ENCODE measurements around the gene A3GALT2.

A3GALT2 gene

GRCh38 chr1:33270379-33270778 lies 50.5 kb downstream of the A3GALT2 start:
- peaks cover 3 to 30% (median 12%) of the 10 kb centered on the region in 5 donors for H3K36me3 ChIP-seq (ENCODE audit: control insufficient read depth in 5 of 5, insufficient read depth in 5 of 5, low read length in 5 of 5)

DNA sequence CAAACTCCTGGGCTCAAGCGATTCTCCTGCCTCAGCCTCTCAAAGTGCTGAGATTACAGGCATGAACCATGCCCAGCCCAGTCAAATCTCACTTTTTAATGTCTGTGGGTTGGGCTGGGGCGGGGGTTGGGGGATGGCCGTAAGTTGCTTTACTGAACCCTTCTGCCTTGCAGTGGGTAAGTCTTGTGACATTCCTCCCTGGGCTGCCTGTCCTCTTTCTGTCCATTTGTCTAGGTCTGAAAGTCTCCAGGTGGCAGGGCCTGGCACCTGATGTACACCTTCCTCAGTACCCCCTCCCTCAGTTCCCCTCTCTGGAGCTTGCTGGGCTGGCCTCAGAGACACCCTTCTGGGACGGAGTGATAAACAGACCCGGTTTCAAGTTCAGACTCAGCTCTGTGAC lies 51.3 kb downstream of the A3GALT2 start:
- H3K27ac ChIP-seq (ENCODE audit: low read depth, low read length) = no peak overlapping the region
- peaks cover 2 to 46% (median 31%) of the 10 kb centered on the region in 5 donors for H3K4me1 ChIP-seq (ENCODE audit: control insufficient read depth in 5 of 5, insufficient read depth in 5 of 5, low read length in 5 of 5)
- H3K36me3 ChIP-seq (ENCODE audit: control insufficient read depth in 5 of 5, insufficient read depth in 5 of 5, low read length in 5 of 5) = peaks cover 3 to 27% (median 12%) of the 10 kb centered on the region in 5 donors
- H3K27me3 ChIP-seq (ENCODE audit: control insufficient read depth in 5 of 5, insufficient read depth in 4 of 5, low read length in 5 of 5) = no peaks in the 10 kb centered on the region
- no peaks in the 10 kb centered on the region for H3K9me3 ChIP-seq (ENCODE audit: control insufficient read depth in 5 of 5, low read length in 5 of 5)
- H3K4me3 ChIP-seq (ENCODE audit: low read depth in 1 of 5, low read length in 5 of 5) = no peak overlapping the region
- H3K9ac ChIP-seq (ENCODE audit: low read length in 5 of 5) = no peak overlapping the region

More at GRCh38 chr1:33270379-33270778, 50.5 kb downstream of the A3GALT2 start:
- no peak overlapping the region for H3K9ac ChIP-seq (ENCODE audit: low read length in 5 of 5)
- no peaks in the 10 kb centered on the region for H3K9me3 ChIP-seq (ENCODE audit: control insufficient read depth in 5 of 5, low read length in 5 of 5)
- H3K4me3 ChIP-seq (ENCODE audit: low read depth in 1 of 5, low read length in 5 of 5) = no peak overlapping the region
- no peaks in the 10 kb centered on the region for H3K27me3 ChIP-seq (ENCODE audit: control insufficient read depth in 5 of 5, insufficient read depth in 4 of 5, low read length in 5 of 5)
- peaks cover 2 to 39% (median 25%) of the 10 kb centered on the region in 5 donors for H3K4me1 ChIP-seq (ENCODE audit: control insufficient read depth in 5 of 5, insufficient read depth in 5 of 5, low read length in 5 of 5)
- no peak overlapping the region for H3K27ac ChIP-seq (ENCODE audit: low read depth, low read length)

GRCh38 chr1:33268927-33269610 lies 51.8 kb downstream of the A3GALT2 start:
- peaks cover 2 to 50% (median 36%) of the 10 kb centered on the region in 5 donors for H3K4me1 ChIP-seq (ENCODE audit: control insufficient read depth in 5 of 5, insufficient read depth in 5 of 5, low read length in 5 of 5)
- no peak overlapping the region for H3K9ac ChIP-seq (ENCODE audit: low read length in 5 of 5)
- H3K27me3 ChIP-seq (ENCODE audit: control insufficient read depth in 5 of 5, insufficient read depth in 4 of 5, low read length in 5 of 5) = no peaks in the 10 kb centered on the region
- H3K9me3 ChIP-seq (ENCODE audit: control insufficient read depth in 5 of 5, low read length in 5 of 5) = no peaks in the 10 kb centered on the region
- peaks cover 3 to 27% (median 12%) of the 10 kb centered on the region in 5 donors for H3K36me3 ChIP-seq (ENCODE audit: control insufficient read depth in 5 of 5, insufficient read depth in 5 of 5, low read length in 5 of 5)
- no peak overlapping the region for H3K27ac ChIP-seq (ENCODE audit: low read depth, low read length)
- no peak overlapping the region for H3K4me3 ChIP-seq (ENCODE audit: low read depth in 1 of 5, low read length in 5 of 5)

DNA sequence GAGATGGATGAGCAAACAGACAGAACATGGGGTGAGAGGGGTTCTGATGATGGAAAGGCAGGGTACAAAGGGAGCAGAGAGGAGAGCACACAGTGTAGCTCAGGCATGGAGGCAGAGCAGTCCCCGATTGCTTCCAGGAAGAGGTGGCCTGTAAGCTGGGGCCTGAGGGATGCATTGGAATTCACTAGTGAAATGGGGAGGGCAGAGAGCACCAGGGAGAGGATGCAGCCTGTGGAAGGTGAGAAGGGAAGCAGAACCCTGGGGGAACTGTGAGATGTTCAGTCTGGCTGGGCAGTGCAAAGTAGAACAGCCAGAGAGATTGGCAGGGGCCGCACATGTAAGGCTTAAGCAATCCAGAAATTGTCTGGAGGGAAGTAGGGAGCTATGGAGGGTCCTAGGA lies 52.4 kb downstream of the A3GALT2 start:
- no peak overlapping the region for H3K4me3 ChIP-seq (ENCODE audit: low read depth in 1 of 5, low read length in 5 of 5)
- H3K4me1 ChIP-seq (ENCODE audit: control insufficient read depth in 5 of 5, insufficient read depth in 5 of 5, low read length in 5 of 5) = peaks cover 2 to 52% (median 41%) of the 10 kb centered on the region in 5 donors
- peaks cover 3 to 26% (median 12%) of the 10 kb centered on the region in 5 donors for H3K36me3 ChIP-seq (ENCODE audit: control insufficient read depth in 5 of 5, insufficient read depth in 5 of 5, low read length in 5 of 5)
- H3K9me3 ChIP-seq (ENCODE audit: control insufficient read depth in 5 of 5, low read length in 5 of 5) = no peaks in the 10 kb centered on the region
- H3K27me3 ChIP-seq (ENCODE audit: control insufficient read depth in 5 of 5, insufficient read depth in 4 of 5, low read length in 5 of 5) = no peaks in the 10 kb centered on the region
- peak overlapping the region in 1 of 5 donors; percentile 60 for H3K9ac ChIP-seq (ENCODE audit: low read length in 5 of 5)
- no peak overlapping the region for H3K27ac ChIP-seq (ENCODE audit: low read depth, low read length)

DNA sequence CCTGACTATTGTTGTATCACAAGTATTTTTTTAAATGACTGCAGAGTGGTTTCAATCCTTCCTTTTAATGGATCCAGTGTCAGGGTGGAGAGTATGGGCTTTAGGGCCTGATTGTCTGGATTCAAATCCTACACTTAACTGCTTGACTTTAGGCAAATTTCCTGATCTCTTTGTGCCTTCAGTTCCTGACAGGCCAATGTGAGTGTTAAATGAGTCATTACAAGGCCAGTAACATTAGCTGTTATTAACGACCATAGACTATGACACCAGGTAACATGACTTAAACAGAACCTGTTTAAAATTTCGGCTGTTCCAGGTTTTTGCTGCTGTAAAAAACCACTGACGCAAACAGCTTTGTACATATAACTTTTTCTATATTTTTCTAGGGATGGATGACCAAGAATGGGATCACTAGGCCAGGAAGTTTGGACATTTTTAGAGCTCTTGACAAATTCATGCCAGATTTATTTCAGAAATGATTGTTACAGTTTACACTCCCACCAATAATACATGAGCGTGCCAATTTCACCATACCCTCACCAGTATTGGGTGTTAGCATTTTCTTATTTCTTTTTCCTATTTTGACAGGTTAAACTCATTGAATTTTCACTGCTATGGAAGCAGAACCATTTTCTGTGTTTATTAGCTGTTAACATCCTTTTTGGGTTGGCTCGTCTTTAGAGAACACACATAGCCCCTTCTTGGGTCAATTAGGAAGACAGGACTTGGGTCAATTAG lies 53.3 kb downstream of the A3GALT2 start:
- H3K4me3 ChIP-seq (ENCODE audit: low read depth in 1 of 5, low read length in 5 of 5) = no peak overlapping the region
- peaks cover 3 to 26% (median 14%) of the 10 kb centered on the region in 5 donors for H3K36me3 ChIP-seq (ENCODE audit: control insufficient read depth in 5 of 5, insufficient read depth in 5 of 5, low read length in 5 of 5)
- H3K27ac ChIP-seq (ENCODE audit: low read depth, low read length) = no peak overlapping the region
- H3K27me3 ChIP-seq (ENCODE audit: control insufficient read depth in 5 of 5, insufficient read depth in 4 of 5, low read length in 5 of 5) = no peaks in the 10 kb centered on the region
- H3K9me3 ChIP-seq (ENCODE audit: control insufficient read depth in 5 of 5, low read length in 5 of 5) = no peaks in the 10 kb centered on the region
- H3K9ac ChIP-seq (ENCODE audit: low read length in 5 of 5) = no peak overlapping the region
- H3K4me1 ChIP-seq (ENCODE audit: control insufficient read depth in 5 of 5, insufficient read depth in 5 of 5, low read length in 5 of 5) = peaks cover 2 to 46% (median 39%) of the 10 kb centered on the region in 5 donors

- no peak overlapping the region for H3K9ac ChIP-seq (ENCODE audit: low read length in 5 of 5)
- no peak overlapping the region for H3K27ac ChIP-seq (ENCODE audit: low read depth, low read length)
- H3K9me3 ChIP-seq (ENCODE audit: control insufficient read depth in 5 of 5, low read length in 5 of 5) = no peaks in the 10 kb centered on the region
- no peak overlapping the region for H3K4me3 ChIP-seq (ENCODE audit: low read depth in 1 of 5, low read length in 5 of 5)
- peaks cover 2 to 39% (median 34%) of the 10 kb centered on the region in 5 donors for H3K4me1 ChIP-seq (ENCODE audit: control insufficient read depth in 5 of 5, insufficient read depth in 5 of 5, low read length in 5 of 5)
- H3K27me3 ChIP-seq (ENCODE audit: control insufficient read depth in 5 of 5, insufficient read depth in 4 of 5, low read length in 5 of 5) = no peaks in the 10 kb centered on the region
- peaks cover 3 to 25% (median 15%) of the 10 kb centered on the region in 5 donors for H3K36me3 ChIP-seq (ENCODE audit: control insufficient read depth in 5 of 5, insufficient read depth in 5 of 5, low read length in 5 of 5)
Observed at GRCh38 chr1:33266766-33267165, 54.1 kb downstream of the A3GALT2 start.

GRCh38 chr1:33265780-33266605 lies 54.9 kb downstream of the A3GALT2 start:
- Histone ChIP-seq H3K27me3 (ENCODE audit: control insufficient read depth in 5 of 5, insufficient read depth in 4 of 5, low read length in 5 of 5) (peaks cover 0 to 3% (median 0%) of the 10 kb centered on the region in 5 donors), H3K36me3 (ENCODE audit: control insufficient read depth in 5 of 5, insufficient read depth in 5 of 5, low read length in 5 of 5) (peaks cover 3 to 23% (median 14%) of the 10 kb centered on the region in 5 donors), H3K4me3 (ENCODE audit: low read depth in 1 of 5, low read length in 5 of 5) (no peak overlapping the region), H3K4me1 (ENCODE audit: control insufficient read depth in 5 of 5, insufficient read depth in 5 of 5, low read length in 5 of 5) (peaks cover 5 to 45% (median 33%) of the 10 kb centered on the region in 5 donors), H3K27ac (ENCODE audit: low read depth, low read length) (no peak overlapping the region), H3K9me3 (ENCODE audit: control insufficient read depth in 5 of 5, low read length in 5 of 5) (no peaks in the 10 kb centered on the region), H3K9ac (ENCODE audit: low read length in 5 of 5) (peak overlapping the region in 1 of 5 donors; percentile 35)

DNA sequence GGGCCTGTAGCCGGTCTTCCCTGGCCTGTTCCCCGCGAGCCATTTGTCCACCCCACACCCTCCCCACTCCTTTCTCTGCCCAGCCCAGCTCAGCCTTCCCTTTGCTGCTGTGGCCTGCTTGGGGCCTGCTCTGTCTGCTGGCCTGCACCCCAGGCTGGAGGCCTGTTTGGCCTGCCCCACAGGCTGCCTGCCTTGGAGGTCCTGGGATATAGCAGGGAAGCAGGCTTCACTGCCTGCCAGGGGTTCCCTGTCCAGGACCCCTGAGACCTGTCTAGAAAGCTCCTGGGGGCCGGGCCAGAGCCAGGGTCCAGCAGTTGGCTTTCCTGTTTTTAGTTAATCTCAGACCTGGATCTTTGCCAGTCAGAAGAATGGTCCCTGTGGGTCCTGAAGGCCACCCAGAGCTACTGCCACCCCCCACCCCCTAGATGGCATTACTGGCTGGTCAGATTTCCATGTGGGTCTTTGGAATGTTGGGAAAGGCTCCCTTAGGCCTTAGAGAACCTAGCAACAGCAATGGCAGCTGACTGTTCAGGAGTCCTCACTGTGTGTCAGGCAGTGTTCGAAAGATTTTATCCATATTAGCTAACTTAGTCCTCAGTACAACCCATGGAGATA lies 56.9 kb downstream of the A3GALT2 start:
- Histone ChIP-seq H3K36me3 (ENCODE audit: control insufficient read depth in 5 of 5, insufficient read depth in 5 of 5, low read length in 5 of 5) (peaks cover 3 to 12% (median 5%) of the 10 kb centered on the region in 5 donors), H3K9me3 (ENCODE audit: control insufficient read depth in 5 of 5, low read length in 5 of 5) (no peaks in the 10 kb centered on the region), H3K4me1 (ENCODE audit: control insufficient read depth in 5 of 5, insufficient read depth in 5 of 5, low read length in 5 of 5) (peaks cover 6 to 51% (median 35%) of the 10 kb centered on the region in 5 donors), H3K4me3 (ENCODE audit: low read depth in 1 of 5, low read length in 5 of 5) (no peak overlapping the region), H3K9ac (ENCODE audit: low read length in 5 of 5) (peak overlapping the region in 3 of 5 donors; percentile 15 to 50 (median 34)), H3K27ac (ENCODE audit: low read depth, low read length) (no peak overlapping the region), H3K27me3 (ENCODE audit: control insufficient read depth in 5 of 5, insufficient read depth in 4 of 5, low read length in 5 of 5) (peaks cover 0 to 3% (median 0%) of the 10 kb centered on the region in 5 donors)

GRCh38 chr1:33261344-33261743 lies 59.6 kb downstream of the A3GALT2 start:
- Histone ChIP-seq H3K9ac (ENCODE audit: low read length in 5 of 5) (peak overlapping the region in 3 of 5 donors; percentile 39 to 94 (median 49)), H3K4me3 (ENCODE audit: low read depth in 1 of 5, low read length in 5 of 5) (no peak overlapping the region), H3K27me3 (ENCODE audit: control insufficient read depth in 5 of 5, insufficient read depth in 4 of 5, low read length in 5 of 5) (peaks cover 0 to 3% (median 0%) of the 10 kb centered on the region in 5 donors), H3K36me3 (ENCODE audit: control insufficient read depth in 5 of 5, insufficient read depth in 5 of 5, low read length in 5 of 5) (peaks cover 0 to 12% (median 5%) of the 10 kb centered on the region in 5 donors), H3K4me1 (ENCODE audit: control insufficient read depth in 5 of 5, insufficient read depth in 5 of 5, low read length in 5 of 5) (peaks cover 12 to 61% (median 42%) of the 10 kb centered on the region in 5 donors), H3K27ac (ENCODE audit: low read depth, low read length) (no peak overlapping the region), H3K9me3 (ENCODE audit: control insufficient read depth in 5 of 5, low read length in 5 of 5) (no peaks in the 10 kb centered on the region)
